Endothelial cell of umbilical vein (primary cell): ENCODE measurements around the gene MCM3AP.

Experiments used
- CTCF ChIP-seq, 2 donors: IDR thresholded peaks; 1 replicate in 1 of 2; 2 replicates in 1 of 2; pipeline ENCODE4 v1.5.1; 2011; ENCODE audit warnings: low read length in 2 of 2, mild to moderate bottlenecking in 2 of 2, moderate library complexity in 2 of 2, control low read depth in 1 of 2, inconsistent platforms in 1 of 2, low read depth in 1 of 2; ENCODE audit not compliant: insufficient read depth in 1 of 2; ENCODE audit errors: extremely low read depth in 1 of 2
- EZH2 ChIP-seq: IDR thresholded peaks from 2 replicates; pipeline ENCODE4 v1.6.1; 2012; ENCODE audit warnings: borderline replicate concordance, low read depth, mild to moderate bottlenecking, moderate library complexity, low read length, inconsistent platforms; ENCODE audit not compliant: severe bottlenecking
- POLR2A ChIP-seq: IDR thresholded peaks from 2 replicates; pipeline ENCODE4 v1.6.1; 2012; ENCODE audit warnings: low read depth, mild to moderate bottlenecking, control low read depth, low read length
- POLR2AphosphoS5 ChIP-seq: IDR thresholded peaks from 2 replicates; pipeline ENCODE4 v1.6.1; 2012; ENCODE audit warnings: low read depth, mild to moderate bottlenecking, control low read depth, low read length, moderate library complexity; ENCODE audit not compliant: insufficient read depth

GRCh38 chr21:46226146-46226545 is 59.3 kb downstream of the MCM3AP start:
- TF ChIP-seq POLR2AphosphoS5 (no peak), POLR2A (no peak), CTCF (IDR thresholded peaks at IDR 0.05; ENCODE audit: extremely low read depth in 1 of 2, insufficient read depth in 1 of 2, low read depth in 1 of 2, low read length in 2 of 2) (no peak), EZH2 (no peak)
